K562 (cell line): Measurements from ENCODE around the gene PTGIR. TPM values are rescaled to one million over a fixed set of nuclear protein-coding genes. Genes with fewer than 3 reads are reported as not detected.

Experiments used
- ATAC-seq: fragments of 200-7000 bp; cut with Tn5 transposase; 3 replicates; pipeline ENCODE4 v1.9.1; 2020; ENCODE audit warnings: moderate library complexity
- BruUV-seq: library from RNA; stranded (reverse); fragments of 400-500 nt; replicated peaks from 2 replicates; lab custom pipeline; 2021; lab: Mats Ljungman, UMichigan
- CTCF ChIA-PET: fragments of 300-600 bp; formaldehyde crosslinking; extraction: SDS; loops from one replicate; lab custom pipeline; 2021; ENCODE audit warnings: low intra/inter-chr PET ratio; lab: Yijun Ruan, JAX
- POLR2A ChIA-PET: fragments of 300-600, 350-650 bp; sonication (Branson Sonifier 250); formaldehyde crosslinking; extraction: SDS; loops from one replicate; lab custom pipeline; 2021; ENCODE audit warnings: antibody characterized with exemption, inconsistent platforms; lab: Yijun Ruan, JAX
- DNase-seq, 4 experiments: peaks; one replicate each; pipeline versions ENCODE4 v3.0.0 to v3.0.0-alpha.2; 2011 to 2018; ENCODE audit warnings: low spot score in 3 of 4, mixed read lengths in 3 of 4; ENCODE audit errors: extremely low read depth in 1 of 4
- FAIRE-seq: peaks from 2 replicates; lab custom pipeline; 2011; peaks lifted over from hg19 to GRCh38; lab: Jason Lieb, UNC
- H2AFZ ChIP-seq: 2 replicates; pipeline ENCODE4 v1.6.0; 2011; ENCODE audit warnings: low read depth, low read length, control low read depth, inconsistent platforms
- H3K27ac ChIP-seq: fragments of 200-600 bp; 3 replicates; pipeline ENCODE4 v1.8.0; 2011; ENCODE audit warnings: low read depth, mild to moderate bottlenecking, control low read depth, inconsistent platforms, low read length, moderate library complexity, mixed read lengths; ENCODE audit errors: extremely low read depth
- H3K27me3 ChIP-seq, 2 experiments: fragments of 300-600 bp in 1 of 2; 2 replicates in 1 of 2; 3 replicates in 1 of 2; pipeline versions ENCODE4 v1.6.0 to v1.8.0; 2011; ENCODE audit warnings: inconsistent platforms in 2 of 2, low read length in 2 of 2, mild to moderate bottlenecking in 1 of 2, mixed read lengths in 1 of 2, moderate library complexity in 1 of 2; ENCODE audit not compliant: control insufficient read depth in 2 of 2, insufficient read depth in 2 of 2
- H3K36me3 ChIP-seq: fragments of 300-600 bp; 3 replicates; pipeline ENCODE4 v1.8.0; 2011; ENCODE audit warnings: mild to moderate bottlenecking, low read length, inconsistent platforms; ENCODE audit not compliant: control insufficient read depth, insufficient read depth
- H3K4me1 ChIP-seq, 2 experiments: fragments of 200-600 bp in 1 of 2; replicated peaks in 1 of 2; 2 replicates in 1 of 2; 3 replicates in 1 of 2; pipeline versions ENCODE4 v1.5.1 to v1.8.0; 2011; ENCODE audit warnings: inconsistent platforms in 2 of 2, low read length in 2 of 2, mild to moderate bottlenecking in 1 of 2, mixed read lengths in 1 of 2, moderate library complexity in 1 of 2; ENCODE audit not compliant: control insufficient read depth in 2 of 2, insufficient read depth in 2 of 2
- H3K4me2 ChIP-seq: 2 replicates; pipeline ENCODE4 v1.6.1; 2011; ENCODE audit warnings: low read length, control low read depth, inconsistent platforms, mixed read lengths; ENCODE audit not compliant: insufficient read depth
- H3K4me3 ChIP-seq: fragments of 200-600 bp; sonication (generic), shearing (Covaris generic); 2 replicates; pipeline ENCODE4 v1.5.1; 2016; ENCODE audit warnings: control low read depth, inconsistent platforms
- H3K79me2 ChIP-seq: fragments of 200-600 bp; 3 replicates; pipeline ENCODE4 v1.8.0; 2011; ENCODE audit warnings: low read length, inconsistent platforms; ENCODE audit not compliant: control insufficient read depth, insufficient read depth
- H3K9ac ChIP-seq, 2 experiments: 2 replicates each; pipeline versions ENCODE4 v1.6.0 to v1.6.1; 2011; ENCODE audit warnings: low read depth in 2 of 2, low read length in 2 of 2, control low read depth in 1 of 2, inconsistent platforms in 1 of 2, mild to moderate bottlenecking in 1 of 2, mixed read lengths in 1 of 2; ENCODE audit not compliant: insufficient read depth in 1 of 2
- H3K9me1 ChIP-seq: one replicate; pipeline ENCODE4 v1.6.0; 2011; ENCODE audit warnings: inconsistent platforms, mild to moderate bottlenecking, low read length, moderate library complexity; ENCODE audit not compliant: control insufficient read depth, insufficient read depth
- H3K9me3 ChIP-seq: replicated peaks from 2 replicates; pipeline ENCODE4 v1.5.1; 2011; ENCODE audit warnings: low read depth, low read length, inconsistent platforms; ENCODE audit not compliant: control insufficient read depth, insufficient read depth
- H4K20me1 ChIP-seq: replicated peaks from 2 replicates; pipeline ENCODE4 v1.6.1; 2011; ENCODE audit warnings: low read length, inconsistent platforms, mixed read lengths; ENCODE audit not compliant: control insufficient read depth, insufficient read depth
- BMI1 ChIP-seq: fragments of 150-350 bp; IDR thresholded peaks from 2 replicates; pipeline ENCODE4 v1.6.1; 2014; ENCODE audit warnings: low read length
- CSDE1 ChIP-seq, 2 experiments: fragments of 450-650 bp; IDR thresholded peaks; 2 replicates each; pipeline ENCODE4 v1.6.1; 2016; ENCODE audit warnings: mild to moderate bottlenecking in 1 of 2
- RFX1 ChIP-seq: fragments of 450-650 bp; IDR thresholded peaks from 2 replicates; pipeline ENCODE4 v1.6.1; 2016; ENCODE audit warnings: mild to moderate bottlenecking, moderate library complexity
- RFX5 ChIP-seq: IDR thresholded peaks from 2 replicates; pipeline ENCODE4 v1.6.1; 2011; ENCODE audit warnings: low read depth, mild to moderate bottlenecking, improper control_type of control experiment, low read length
- TCFL5 ChIP-seq: fragments of 250-450 bp; sonication (Bioruptor Pico); conservative IDR thresholded peaks from 2 replicates; pipeline ENCODE4 v1.6.1; 2021; ENCODE audit warnings: mild to moderate bottlenecking, moderate library complexity, matching md5 sums
- ZNF318 ChIP-seq, 2 experiments: fragments of 450-650 bp; IDR thresholded peaks; 2 replicates each; pipeline ENCODE4 v1.6.1; 2016; ENCODE audit warnings: mild to moderate bottlenecking in 2 of 2, borderline replicate concordance in 1 of 2, low read depth in 1 of 2, moderate library complexity in 1 of 2
- WGBS: fragments of 100-300 bp; shearing (Covaris generic); methylation state at CpG from one replicate; pipeline ENCODE4 v1.1.6; 2016; ENCODE audit warnings: low coverage, mixed read lengths; ENCODE audit not compliant: insufficient coverage; ENCODE audit errors: missing lambda C conversion rate; 5-methylcytosine and 5-hydroxymethylcytosine counted together
- in situ Hi-C: fragments of 300-500 bp; cut with MboI; formaldehyde crosslinking; loops from 4 replicates; pipeline ENCODE4 v1.15.0; 2018; ENCODE audit warnings: inconsistent platforms, mixed read lengths
- intact Hi-C: fragments of 100-400 bp; cut with micrococcal nuclease; formaldehyde crosslinking; loops from 2 replicates; pipeline ENCODE4 v1.14.2; 2022
- polyA plus RNA-seq, 8 experiments: library from polyadenylated mRNA; depleted of rRNA in 4 of 8; stranded (reverse) in 5 of 8; unstranded in 3 of 8; fragments of >200 nt; fragmentation: Nextera tagmentation in 2 of 8; fragmentation: Illumina TruSeq in 1 of 8; extraction: Ambion mirVana in 2 of 8; extraction: Trizol in 1 of 8; gene quantifications; 2 replicates each; pipeline versions ENCODE4 v1.2.1 to v1.2.3, GENCODE V29; 2011 to 2014; ENCODE audit warnings: inconsistent platforms in 1 of 8, missing spikeins in 1 of 8
- total RNA-seq, 7 experiments: library from RNA; depleted of rRNA in 6 of 7; stranded (reverse); fragments of >200 nt in 6 of 7; fragmentation: Illumina TruSeq in 2 of 7; extraction: Trizol in 2 of 7; gene quantifications; 2 replicates each; pipeline versions ENCODE4 v1.2.1 to v1.2.3, GENCODE V29; 2011 to 2021; ENCODE audit warnings: low replicate concordance in 1 of 7

PTGIR gene
- total and polyA plus RNA-seq, 9 of the 15 experiments (the other 6 are each of a cell fraction or from before 2014, with no cell fraction given): 0.11 to 3.4 (median 1.1) TPM; not detected in 1

DNA sequence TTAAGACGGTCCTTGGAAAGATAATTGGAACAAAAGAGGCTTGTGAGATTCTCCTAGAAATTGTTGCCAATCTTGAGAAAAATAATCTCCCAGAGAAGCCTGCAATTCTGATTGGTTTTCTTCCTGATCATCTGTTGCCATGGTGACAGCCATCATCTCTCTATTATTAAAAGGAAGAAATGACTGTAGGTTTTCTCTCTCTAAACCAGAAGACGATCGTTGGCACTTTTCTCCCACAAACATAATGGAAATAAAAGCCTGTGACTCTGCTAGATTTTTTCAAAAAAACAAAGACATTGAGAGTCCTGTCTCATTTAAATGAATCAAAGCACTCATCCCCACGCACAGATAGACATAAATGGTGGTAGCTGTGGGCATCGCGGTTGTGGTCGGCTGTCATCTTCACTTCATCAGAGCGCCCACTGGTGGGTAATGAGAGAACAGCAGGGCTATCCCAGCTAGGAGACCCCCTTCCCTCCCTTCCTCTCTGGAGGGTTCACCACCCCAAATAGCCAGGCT, 45.5 kb downstream of the PTGIR start:
- no peaks in the 10 kb centered on the region for H3K36me3 ChIP-seq
- POLR2A ChIA-PET: no interaction called here

More for the DNA sequence above, 45.5 kb downstream of the PTGIR start:
- no peak overlapping the region for H3K4me2 ChIP-seq
- no peaks in the 10 kb centered on the region for H4K20me1 ChIP-seq
- in situ Hi-C loops (no loop called here), intact Hi-C loops (no loop called here)
- DNase-seq (peak in 1 of 4 experiments; percentile 17), ATAC-seq (no peak), FAIRE-seq (no peak)
- H3K4me3 ChIP-seq: no peak overlapping the region
- H3K79me2 ChIP-seq: no peaks in the 10 kb centered on the region
- 0 out of 4 replicates have a peak, but pooled peaks of 1 of the 2 experiments have one; percentile 36 for TF ChIP-seq CSDE1 (IDR thresholded peaks at IDR 0.05)
- TF ChIP-seq ZNF318 (IDR thresholded peaks at IDR 0.05; ENCODE audit: borderline replicate concordance in 1 of 2, low read depth in 1 of 2): no peak
- peak; percentile 29; the same call in 1 of the 2 replicates for TF ChIP-seq BMI1
- TF ChIP-seq RFX5: peak; percentile 93
- TF ChIP-seq RFX1: peak; percentile 91
- no peak for TF ChIP-seq TCFL5 (CRISPR knock-in tag)
- BruUV-seq: no TSS peak
- H2AFZ ChIP-seq: no peak overlapping the region
- CTCF ChIA-PET: interaction anchor here (0.6 kb wide), 1 partner anchor 694 kb away, joined by 3 read pairs; no protein-coding TSS in a partner anchor
- H3K9ac ChIP-seq: no peak overlapping the region
- WGBS: 29% methylated on average over 8 of the region's 8 CpGs
- peaks cover 1 to 8% of the 10 kb centered on the region in 2 experiments; a peak in 3 of 5 replicates for H3K4me1 ChIP-seq
- no peaks in the 10 kb centered on the region for H3K9me1 ChIP-seq
- no peak overlapping the region for H3K27ac ChIP-seq
- no peaks in the 10 kb centered on the region for H3K9me3 ChIP-seq
- no peaks in the 10 kb centered on the region for H3K27me3 ChIP-seq
